ENCODE measurements around the gene FEM1B. TPM values are rescaled to one million over a fixed set of nuclear protein-coding genes. Genes with fewer than 3 reads are reported as not detected.
"Not testable (repeated sequence)": the region's sequence is repeated elsewhere in the genome, so short reads cannot be mapped to it uniquely, and the experiment has no call there.

Gene FEM1B
- total RNA-seq, 1 donor from 2014 or later: 46.7 TPM

DNA sequence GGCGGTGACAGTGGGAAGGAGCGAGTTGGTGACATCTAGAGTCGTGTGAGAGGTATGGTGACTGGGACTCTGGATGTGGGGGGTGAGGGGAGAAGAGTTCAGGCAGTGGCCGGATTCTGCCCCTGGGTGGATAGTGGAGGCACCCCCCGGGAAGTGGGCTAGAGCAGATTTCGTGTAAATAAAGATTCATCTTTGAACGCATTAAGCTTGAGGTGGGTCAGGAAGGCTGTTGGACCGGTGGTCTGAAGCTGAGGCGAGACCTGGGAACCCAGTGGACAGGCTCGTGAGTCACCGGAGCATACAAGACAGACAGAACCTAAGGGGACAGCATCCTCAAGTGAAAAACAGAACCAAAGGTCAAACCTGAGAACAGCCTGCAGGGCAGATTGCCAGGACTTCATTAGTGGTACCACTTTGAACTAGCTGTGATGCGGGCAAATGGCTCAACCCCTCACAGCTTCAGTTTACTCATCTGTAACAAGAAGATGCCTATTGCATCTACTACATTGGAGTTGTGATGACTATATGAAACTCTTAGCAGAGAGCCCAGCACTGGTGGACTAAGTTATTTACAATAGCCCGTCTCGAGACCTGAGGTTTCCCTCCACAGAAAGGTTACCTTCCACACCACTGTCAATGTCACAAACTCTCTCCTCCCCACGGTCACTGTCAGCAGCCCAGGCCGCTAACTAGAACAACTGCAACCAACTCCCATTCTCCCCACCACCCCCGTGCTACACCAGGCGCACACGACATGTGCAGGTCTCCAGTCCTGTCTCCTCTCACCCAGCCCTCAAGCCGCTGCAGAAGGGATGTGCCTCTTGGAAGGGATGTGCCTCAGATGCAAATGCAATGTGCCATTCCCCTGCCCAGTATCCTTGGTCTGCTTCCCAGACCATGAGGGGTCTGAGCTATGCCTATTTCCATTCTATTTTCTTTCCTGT, 47.1 kb upstream of the FEM1B start:
- no peaks in the 10 kb centered on the region for H3K9me3 ChIP-seq (replicated peaks)
- peaks cover 26% of the 10 kb centered on the region for H3K4me1 ChIP-seq
- H3K36me3 ChIP-seq: no peaks in the 10 kb centered on the region
- intact Hi-C loops (cut with micrococcal nuclease): no loop called here
- no peak for TF ChIP-seq CTCF (IDR thresholded peaks at IDR 0.05; ENCODE audit: borderline replicate concordance)
- peak overlapping the region; percentile 93 for H3K4me3 ChIP-seq
- peak overlapping the region; percentile 88 for H3K27ac ChIP-seq (replicated peaks)
- DNase-seq: no peak
- H3K27me3 ChIP-seq (ENCODE audit: low read depth): no peaks in the 10 kb centered on the region

DNA sequence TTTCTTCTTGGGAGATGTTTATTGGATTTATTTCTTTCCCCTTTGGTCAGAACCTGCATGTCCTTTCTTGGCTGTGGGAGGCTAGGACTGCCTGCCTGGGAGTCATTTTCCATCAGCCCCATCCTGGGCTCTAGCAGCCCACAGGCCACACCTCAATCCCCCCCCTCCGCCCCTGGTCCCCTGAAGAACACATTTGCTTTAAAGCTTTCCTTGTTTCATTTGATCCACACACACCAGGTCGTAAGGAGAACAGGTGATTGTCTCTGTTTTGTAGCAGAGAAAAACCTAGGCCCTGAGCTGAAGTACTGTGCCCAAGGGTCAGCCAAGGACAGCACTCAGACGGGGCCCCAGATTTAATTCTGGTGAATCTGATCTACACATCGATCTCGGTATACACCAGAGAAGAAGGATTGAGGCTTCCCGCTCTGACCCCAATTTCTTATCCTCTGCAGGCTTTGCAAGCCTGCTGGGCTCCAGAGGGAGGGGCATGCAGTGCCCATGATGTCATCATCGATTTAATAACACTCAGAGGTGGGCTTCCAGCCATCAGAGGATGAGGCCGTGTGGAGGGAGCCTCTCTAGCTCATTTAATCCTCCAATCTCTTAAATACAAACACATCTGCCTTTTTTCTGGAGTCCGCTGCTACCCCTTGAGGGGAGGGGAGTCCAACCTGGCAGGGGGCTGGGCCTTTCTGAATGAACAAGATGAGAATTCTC, 46.3 kb upstream of the FEM1B start:
- H3K4me3 ChIP-seq: no peak overlapping the region
- peaks cover 26% of the 10 kb centered on the region for H3K4me1 ChIP-seq
- no peaks in the 10 kb centered on the region for H3K36me3 ChIP-seq
- no peak overlapping the region for H3K27ac ChIP-seq (replicated peaks)
- no peaks in the 10 kb centered on the region for H3K27me3 ChIP-seq (ENCODE audit: low read depth)
- no peak for TF ChIP-seq CTCF (IDR thresholded peaks at IDR 0.05; ENCODE audit: borderline replicate concordance)
- intact Hi-C loops (cut with micrococcal nuclease): no loop called here
- DNase-seq: no peak
- H3K9me3 ChIP-seq (replicated peaks): no peaks in the 10 kb centered on the region

GRCh38 chr15:68232449-68232848, 45.1 kb upstream of the FEM1B start:
- H3K36me3 ChIP-seq: no peaks in the 10 kb centered on the region
- TF ChIP-seq CTCF (IDR thresholded peaks at IDR 0.05; ENCODE audit: borderline replicate concordance): no peak
- intact Hi-C loops (cut with micrococcal nuclease): no loop called here

GRCh38 chr15:68232937-68233336, 44.6 kb upstream of the FEM1B start:
- no peaks in the 10 kb centered on the region for H3K27me3 ChIP-seq (ENCODE audit: low read depth)
- no peaks in the 10 kb centered on the region for H3K9me3 ChIP-seq (replicated peaks)
- intact Hi-C loops (cut with micrococcal nuclease): no loop called here
- no peak overlapping the region for H3K27ac ChIP-seq (replicated peaks)
- H3K36me3 ChIP-seq: no peaks in the 10 kb centered on the region
- TF ChIP-seq CTCF (IDR thresholded peaks at IDR 0.05; ENCODE audit: borderline replicate concordance): no peak
- DNase-seq: no peak
- no peak overlapping the region for H3K4me3 ChIP-seq
- H3K4me1 ChIP-seq: peaks cover 24% of the 10 kb centered on the region

More at GRCh38 chr15:68232449-68232848, 45.1 kb upstream of the FEM1B start:
- Histone ChIP-seq H3K9me3 (replicated peaks) (no peaks in the 10 kb centered on the region), H3K27ac (replicated peaks) (no peak overlapping the region), H3K27me3 (ENCODE audit: low read depth) (no peaks in the 10 kb centered on the region), H3K4me1 (peaks cover 26% of the 10 kb centered on the region), H3K4me3 (no peak overlapping the region)
- DNase-seq: no peak

GRCh38 chr15:68234060-68234459, 43.5 kb upstream of the FEM1B start:
- no peak for DNase-seq
- no peak for TF ChIP-seq CTCF (IDR thresholded peaks at IDR 0.05; ENCODE audit: borderline replicate concordance)
- no peaks in the 10 kb centered on the region for H3K27me3 ChIP-seq (ENCODE audit: low read depth)

DNA sequence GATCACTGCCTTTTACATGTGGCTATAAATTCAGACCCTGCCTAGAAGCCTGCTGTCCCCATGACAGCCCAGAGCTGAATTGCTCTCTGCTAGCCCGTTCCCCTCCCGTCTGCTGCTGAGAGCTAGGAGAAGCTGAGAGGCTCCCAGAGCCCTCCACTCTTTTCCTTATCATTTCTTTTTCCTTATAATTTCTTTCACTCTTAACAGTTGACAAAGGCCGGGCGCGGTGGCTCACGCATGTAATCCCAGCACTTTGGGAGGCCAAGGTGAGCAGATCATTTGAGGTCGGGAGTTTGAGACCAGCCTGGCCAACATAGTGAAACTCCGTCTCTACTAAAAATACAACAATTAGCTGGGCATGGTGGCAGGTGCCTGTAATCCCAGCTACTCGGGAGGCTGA, 43.0 kb upstream of the FEM1B start:
- intact Hi-C loops (cut with micrococcal nuclease); H3K4me1 ChIP-seq; H3K27ac ChIP-seq (replicated peaks); H3K4me3 ChIP-seq; DNase-seq; H3K36me3 ChIP-seq; H3K27me3 ChIP-seq (ENCODE audit: low read depth); H3K9me3 ChIP-seq (replicated peaks): not testable (repeated sequence)

More at GRCh38 chr15:68234060-68234459, 43.5 kb upstream of the FEM1B start:
- H3K4me1 ChIP-seq: peaks cover 13% of the 10 kb centered on the region
- no peaks in the 10 kb centered on the region for H3K36me3 ChIP-seq
- no peaks in the 10 kb centered on the region for H3K9me3 ChIP-seq (replicated peaks)
- H3K4me3 ChIP-seq: no peak overlapping the region
- intact Hi-C loops (cut with micrococcal nuclease): no loop called here
- H3K27ac ChIP-seq (replicated peaks): no peak overlapping the region
